HepG2 (cell line): ENCODE results near the gene KLHL33. TPM values are rescaled to one million over a fixed set of nuclear protein-coding genes. Genes with fewer than 3 reads are reported as not detected.

Experiments
- ATAC-seq: fragments of 200-7000 bp; cut with Tn5 transposase; 3 replicates; pipeline ENCODE4 v1.9.1; 2020; ENCODE audit warnings: mild to moderate bottlenecking, moderate library complexity
- BruUV-seq: library from RNA; stranded (reverse); fragments of 400-500 nt; replicated peaks from 2 replicates; lab custom pipeline; 2021; lab: Mats Ljungman, UMichigan
- CTCF ChIA-PET: fragments of 300-600 bp; formaldehyde crosslinking; extraction: SDS; loops from one replicate; lab custom pipeline; 2021; ENCODE audit warnings: low total read pairs, inconsistent platforms, low intra/inter-chr PET ratio; lab: Yijun Ruan, JAX
- POLR2A ChIA-PET: fragments of 350-600 bp; sonication (Branson Sonifier 250); formaldehyde crosslinking; loops from one replicate; lab custom pipeline; 2020; ENCODE audit warnings: antibody characterized with exemption, inconsistent platforms; lab: Yijun Ruan, JAX
- DNase-seq: peaks from one replicate; pipeline ENCODE4 v3.0.0-alpha.2; 2015; ENCODE audit warnings: low spot score
- FAIRE-seq: peaks from 3 replicates; lab custom pipeline; 2011; peaks lifted over from hg19 to GRCh38; lab: Jason Lieb, UNC
- H2AFZ ChIP-seq: one replicate; pipeline ENCODE4 v1.6.1; 2011; ENCODE audit warnings: low read length, inconsistent platforms
- H3K27ac ChIP-seq: fragments of 300-600 bp; 3 replicates; pipeline ENCODE4 v1.8.0; 2011; ENCODE audit warnings: mixed run types, mild to moderate bottlenecking, mixed read lengths, low read length, inconsistent platforms; ENCODE audit not compliant: insufficient read depth; ENCODE audit errors: extremely low read length
- H3K27me3 ChIP-seq, 2 experiments: fragments of 200-600 bp in 1 of 2; 2 replicates in 1 of 2; 3 replicates in 1 of 2; pipeline versions ENCODE4 v1.6.0 to v1.8.0; 2011; ENCODE audit warnings: low read length in 2 of 2, mild to moderate bottlenecking in 2 of 2, moderate library complexity in 2 of 2, inconsistent platforms in 1 of 2; ENCODE audit not compliant: insufficient read depth in 2 of 2, control insufficient read depth in 1 of 2
- H3K36me3 ChIP-seq, 2 experiments: fragments of 200-600 bp in 1 of 2; replicated peaks in 1 of 2; 2 replicates in 1 of 2; 3 replicates in 1 of 2; pipeline versions ENCODE4 v1.5.1 to v1.8.0; 2011; ENCODE audit warnings: low read length in 2 of 2, inconsistent platforms in 1 of 2; ENCODE audit not compliant: insufficient read depth in 2 of 2, control insufficient read depth in 1 of 2
- H3K4me1 ChIP-seq: 2 replicates; pipeline ENCODE4 v1.5.1; 2012; ENCODE audit warnings: low read length, inconsistent platforms; ENCODE audit not compliant: insufficient read depth
- H3K4me2 ChIP-seq: 2 replicates; pipeline ENCODE4 v1.6.0; 2011; ENCODE audit warnings: low read depth, low read length, inconsistent platforms
- H3K4me3 ChIP-seq, 3 experiments: fragments of 200-600 bp in 1 of 3; sonication (generic), shearing (Covaris generic) in 1 of 3; replicated peaks in 1 of 3; 2 replicates each; pipeline ENCODE4 v1.5.1; 2011 to 2016; ENCODE audit warnings: low read length in 3 of 3, inconsistent platforms in 2 of 3, low read depth in 2 of 3, mild to moderate bottlenecking in 2 of 3, control low read depth in 1 of 3, mixed read lengths in 1 of 3; ENCODE audit not compliant: insufficient read depth in 1 of 3
- H3K79me2 ChIP-seq: one replicate; pipeline ENCODE4 v1.6.1; 2011; ENCODE audit warnings: low read length, inconsistent platforms; ENCODE audit not compliant: insufficient read depth
- H3K9ac ChIP-seq: 2 replicates; pipeline ENCODE4 v1.6.0; 2011; ENCODE audit warnings: mild to moderate bottlenecking, low read depth, low read length, inconsistent platforms; ENCODE audit not compliant: insufficient read depth
- H3K9me3 ChIP-seq: 2 replicates; pipeline ENCODE4 v1.5.1; 2012; ENCODE audit warnings: mild to moderate bottlenecking, low read length
- H4K20me1 ChIP-seq: 2 replicates; pipeline ENCODE4 v1.6.0; 2011; ENCODE audit warnings: inconsistent platforms, mild to moderate bottlenecking, low read length, moderate library complexity; ENCODE audit not compliant: insufficient read depth
- HINFP ChIP-seq: sonication (generic); formaldehyde crosslinking; IDR thresholded peaks from 2 replicates; pipeline ENCODE4 v1.4.0; 2020; ENCODE audit warnings: low read depth, mild to moderate bottlenecking, missing genetic modification reagents
- HOXD1 ChIP-seq: sonication (generic); formaldehyde crosslinking; IDR thresholded peaks from 2 replicates; pipeline ENCODE4 v1.5.0; 2020; ENCODE audit warnings: missing genetic modification reagents
- PAX8 ChIP-seq: sonication (generic); formaldehyde crosslinking; IDR thresholded peaks from 2 replicates; pipeline ENCODE4 v1.8.0; 2022; ENCODE audit warnings: mild to moderate bottlenecking, missing genetic modification reagents, borderline replicate concordance
- THRA ChIP-seq: sonication (generic); formaldehyde crosslinking; IDR thresholded peaks from 2 replicates; pipeline ENCODE4 v1.4.0; 2020; ENCODE audit warnings: missing genetic modification reagents, borderline replicate concordance
- ZBTB46 ChIP-seq: sonication (generic); formaldehyde crosslinking; IDR thresholded peaks from 2 replicates; pipeline ENCODE4 v1.4.0; 2020; ENCODE audit warnings: mild to moderate bottlenecking, missing genetic modification reagents, borderline replicate concordance
- ZFP91 ChIP-seq: sonication (generic); formaldehyde crosslinking; IDR thresholded peaks from 2 replicates; pipeline ENCODE4 v1.9.0; 2022; ENCODE audit warnings: missing genetic modification reagents, mild to moderate bottlenecking, borderline replicate concordance
- WGBS: methylation state at CpG from one replicate; pipeline ENCODE4 v1.1.6; 2017; ENCODE audit warnings: low lambda C conversion rate; 5-methylcytosine and 5-hydroxymethylcytosine counted together
- in situ Hi-C: cut with HindIII; loops from 2 replicates; pipeline ENCODE4 v1.10.0; 2017; ENCODE audit warnings: low pct_unique_long_range_greater_than_20kb; ENCODE audit not compliant: extremely low pct_ligation_motif_present
- intact Hi-C: fragments of 100-400 bp; cut with micrococcal nuclease; formaldehyde crosslinking; loops from one replicate; pipeline ENCODE4 v1.10.0; 2022; ENCODE audit not compliant: unreplicated experiment
- polyA plus RNA-seq, 8 experiments: library from polyadenylated mRNA; depleted of rRNA in 3 of 8; stranded (reverse) in 7 of 8; unstranded in 1 of 8; fragments of >200 nt; fragmentation: Illumina TruSeq in 4 of 8; extraction: Trizol in 4 of 8; gene quantifications; 2 replicates each; pipeline versions ENCODE4 v1.2.1 to v1.2.3, GENCODE V29; 2011 to 2016; ENCODE audit warnings: low read depth in 4 of 8, missing spikeins in 1 of 8, mixed read lengths in 1 of 8; ENCODE audit not compliant: insufficient read depth in 1 of 8
- total RNA-seq, 5 experiments: library from RNA; depleted of rRNA; stranded (reverse); fragments of >200 nt; fragmentation: Illumina TruSeq; extraction: Trizol; gene quantifications; 2 replicates each; pipeline ENCODE4 v1.2.3, GENCODE V29; 2016; ENCODE audit warnings: low read depth in 1 of 5

KLHL33 gene
- total and polyA plus RNA-seq, 2 of the 13 experiments (the other 11 are each of a cell fraction or from before 2014, with no cell fraction given), result not detected

GRCh38 chr14:20384321-20384720 lies 51.6 kb downstream of the KLHL33 start:
- DNase-seq, result no peak
- no peaks in the 10 kb centered on the region for H3K79me2 ChIP-seq

More at GRCh38 chr14:20384321-20384720, 51.6 kb downstream of the KLHL33 start:
- no peak overlapping the region for H3K4me3 ChIP-seq
- CTCF ChIA-PET, result no interaction called here
- peaks cover 28 to 52% of the 10 kb centered on the region in 2 experiments; a peak in 4 of 5 replicates for H3K36me3 ChIP-seq
- no peaks in the 10 kb centered on the region for H3K4me1 ChIP-seq
- H3K27ac ChIP-seq, result no peak overlapping the region
- POLR2A ChIA-PET, result no interaction called here
- no peaks in the 10 kb centered on the region for H3K9me3 ChIP-seq
- ATAC-seq, result no peak
- 100% methylated on average over 7 of the region's 7 CpGs for WGBS
- FAIRE-seq, result no peak
- intact Hi-C loops, result no loop called here
- TF ChIP-seq PAX8 (no peak), ZBTB46 (CRISPR knock-in tag) (no peak), ZFP91 (CRISPR knock-in tag) (no peak), HOXD1 (CRISPR knock-in tag) (no peak), HINFP (CRISPR knock-in tag) (no peak), THRA (no peak)
- H3K9ac ChIP-seq, result no peak overlapping the region
- H3K4me2 ChIP-seq, result no peak overlapping the region
- H2AFZ ChIP-seq, result no peak overlapping the region
- in situ Hi-C loops, result no loop called here
- no peaks in the 10 kb centered on the region for H4K20me1 ChIP-seq
- no peaks in the 10 kb centered on the region for H3K27me3 ChIP-seq
- BruUV-seq, result no TSS peak
